Measurements from ENCODE around the gene STEAP1B.

The STEAP1B gene

DNA sequence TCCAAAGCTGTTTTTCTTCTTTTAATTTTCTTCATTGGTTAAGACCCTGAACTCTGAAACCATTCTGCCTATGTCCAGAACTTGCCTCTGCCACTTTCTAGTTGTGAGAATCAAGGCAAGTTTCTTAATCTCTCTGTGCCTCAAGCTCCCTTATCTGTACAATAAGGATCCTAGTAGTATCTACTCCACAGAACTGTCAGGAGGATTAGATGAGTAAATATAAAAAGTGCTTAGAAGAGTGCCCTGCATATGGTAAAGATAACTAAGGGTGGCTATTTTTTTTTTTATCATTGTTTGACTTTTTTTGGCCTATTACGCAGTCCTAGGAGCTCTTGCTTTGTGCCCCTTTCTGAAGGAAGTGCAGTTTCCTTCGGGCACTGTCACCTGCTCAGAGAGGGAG is 96.6 kb downstream of the STEAP1B start:
- DNase-seq (ENCODE audit: low read depth in 2 of 2, low spot score in 1 of 2), result no peak

GRCh38 chr7:22402250-22402649 is 97.7 kb downstream of the STEAP1B start:
- no peak for DNase-seq (ENCODE audit: low read depth in 2 of 2, low spot score in 1 of 2)

GRCh38 chr7:22400936-22401553 is 98.9 kb downstream of the STEAP1B start:
- no peak for DNase-seq (ENCODE audit: low read depth in 2 of 2, low spot score in 1 of 2)

GRCh38 chr7:22400150-22400814 is 99.7 kb downstream of the STEAP1B start:
- no peak for DNase-seq (ENCODE audit: low read depth in 2 of 2, low spot score in 1 of 2)

GRCh38 chr7:22399546-22399945 is 100.4 kb downstream of the STEAP1B start:
- DNase-seq (ENCODE audit: low read depth in 2 of 2, low spot score in 1 of 2), result no peak

GRCh38 chr7:22399091-22399490 is 100.9 kb downstream of the STEAP1B start:
- DNase-seq (ENCODE audit: low read depth in 2 of 2, low spot score in 1 of 2), result no peak

DNA sequence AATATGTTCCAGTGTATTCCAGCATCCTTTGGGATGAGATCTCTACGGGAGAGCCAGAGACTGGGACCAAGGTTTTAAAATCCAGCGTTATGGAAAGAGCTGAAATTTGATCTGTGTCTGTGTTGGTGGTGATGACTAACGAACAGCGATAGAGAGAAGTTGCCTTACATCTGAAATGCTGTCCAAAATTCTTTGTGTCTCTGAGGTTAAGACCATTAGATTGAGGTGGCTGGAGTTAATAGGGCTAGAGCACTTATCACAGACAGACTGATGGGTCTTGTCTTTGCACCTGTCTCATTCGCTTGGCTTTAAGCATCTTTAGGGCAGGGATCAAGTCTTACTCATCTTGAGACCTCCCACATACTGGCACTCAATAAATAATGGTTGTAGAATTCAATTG is 102.0 kb downstream of the STEAP1B start:
- DNase-seq (ENCODE audit: low read depth in 2 of 2, low spot score in 1 of 2), result no peak

DNA sequence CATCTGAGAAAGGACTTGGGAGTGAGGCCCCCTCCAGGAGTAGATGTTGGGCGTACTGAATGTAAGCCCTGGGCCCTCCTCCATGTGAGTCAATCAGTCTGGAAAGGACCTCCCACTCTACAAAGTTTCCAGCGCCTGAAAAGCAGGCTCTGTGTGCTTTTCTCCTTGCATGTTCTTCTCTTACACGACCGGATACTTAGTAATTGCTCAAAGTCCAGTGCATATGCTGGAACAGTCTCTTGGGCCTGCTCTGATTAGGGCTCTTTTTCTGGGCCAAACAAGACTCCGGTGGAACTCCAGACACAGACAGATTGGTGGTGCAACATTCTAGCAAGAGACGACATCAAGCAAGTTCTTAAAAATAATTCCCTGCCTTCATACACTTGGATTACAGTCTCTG is 104.8 kb downstream of the STEAP1B start:
- no peak for DNase-seq (ENCODE audit: low read depth in 2 of 2, low spot score in 1 of 2)

DNA sequence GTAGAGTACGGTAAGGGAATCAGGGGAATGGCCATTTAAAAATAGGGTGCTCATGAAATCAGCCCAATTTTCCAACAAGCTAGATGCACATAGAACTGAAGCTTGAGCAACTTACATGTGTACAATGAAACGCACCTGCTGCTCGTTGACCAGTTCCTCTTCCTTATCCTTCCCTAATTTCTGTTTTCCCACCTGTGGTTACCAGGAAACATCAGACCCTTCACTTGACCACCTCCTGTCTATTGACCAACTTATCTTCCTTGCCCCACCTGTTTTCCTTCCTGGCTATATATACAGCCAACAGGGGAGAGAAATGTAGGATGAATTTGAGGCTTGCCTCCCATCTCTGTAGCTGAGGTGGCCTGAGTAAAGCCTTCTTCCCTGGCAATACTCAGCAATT is 105.2 kb downstream of the STEAP1B start:
- DNase-seq (ENCODE audit: low read depth in 2 of 2, low spot score in 1 of 2), result no peak

DNA sequence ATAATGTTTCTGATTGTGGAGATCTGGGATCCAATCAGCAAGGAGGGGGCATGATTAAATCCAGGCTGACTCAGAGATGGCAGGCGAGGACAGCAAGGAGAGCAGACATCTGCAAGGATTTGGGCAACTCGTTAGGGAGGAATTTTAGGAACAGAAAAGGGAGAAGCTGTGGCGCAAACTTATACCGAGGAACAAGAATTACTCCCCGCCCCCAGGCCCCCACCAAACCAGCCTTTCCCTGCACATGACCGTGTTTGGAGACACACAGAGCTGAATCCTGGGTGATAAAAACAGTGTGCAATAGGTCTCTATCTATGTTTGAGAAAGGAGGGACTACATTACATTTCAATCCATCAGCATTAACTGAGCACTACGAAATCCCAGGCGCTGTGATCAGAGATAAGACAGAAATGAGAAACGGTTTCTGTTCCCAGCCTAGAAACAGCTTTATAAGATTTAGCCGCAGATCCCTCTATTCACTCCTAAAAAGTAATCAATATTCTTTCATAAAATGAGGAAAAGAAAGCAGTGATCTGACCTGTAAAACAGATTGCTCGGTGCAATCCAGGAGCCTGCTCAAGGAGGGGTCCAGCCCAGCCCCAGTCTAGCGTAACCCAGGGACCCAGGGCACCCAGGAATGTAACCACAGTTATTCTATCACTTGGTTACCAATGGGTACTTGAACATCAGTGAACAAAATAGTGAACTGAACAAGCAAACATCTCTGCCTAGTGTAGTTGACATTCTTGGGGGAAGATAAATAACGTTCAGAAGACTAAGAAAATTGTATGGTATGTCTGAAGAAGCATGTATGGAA is 105.9 kb downstream of the STEAP1B start:
- DNase-seq (ENCODE audit: low read depth in 2 of 2, low spot score in 1 of 2), result no peak

DNA sequence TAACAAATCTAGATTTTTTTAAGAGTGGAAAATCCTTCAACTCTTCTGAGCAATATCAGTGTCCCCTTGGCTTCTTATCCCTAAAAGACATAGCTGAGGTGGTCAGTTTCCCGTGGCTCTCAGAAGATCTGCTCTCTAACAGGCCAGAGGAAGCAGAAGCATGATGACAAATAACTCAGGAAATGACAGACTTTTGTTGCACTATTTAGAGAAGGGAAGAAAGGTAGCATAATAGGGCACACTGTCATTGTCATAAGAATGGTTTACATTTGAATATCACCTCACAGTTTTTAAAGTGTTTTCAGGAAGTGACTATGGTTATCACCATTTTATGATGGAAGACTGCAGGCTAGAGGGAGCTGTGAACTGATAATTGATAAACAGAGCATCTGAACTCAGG is 109.5 kb downstream of the STEAP1B start:
- DNase-seq (ENCODE audit: low read depth in 2 of 2, low spot score in 1 of 2), result no peak

DNA sequence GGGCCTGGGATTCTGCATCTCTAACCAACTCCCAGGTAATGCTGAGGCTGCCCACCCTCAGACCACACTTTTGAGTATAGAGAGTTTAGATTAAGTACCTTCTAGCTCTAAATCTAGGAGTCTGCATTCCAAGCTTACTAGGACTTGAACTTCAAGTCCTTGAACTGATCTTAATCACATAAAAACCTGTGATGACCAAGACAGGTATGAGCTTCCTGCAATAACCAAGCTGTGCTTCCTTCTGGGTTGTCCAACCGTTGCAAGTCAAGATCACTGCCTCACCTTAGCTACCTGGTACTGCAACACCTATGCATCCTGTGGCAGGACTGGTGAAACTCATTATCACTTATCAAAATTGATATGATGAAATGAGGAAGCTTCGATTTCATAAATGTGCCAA is 110.1 kb downstream of the STEAP1B start:
- no peak for DNase-seq (ENCODE audit: low read depth in 2 of 2, low spot score in 1 of 2)

- no peak for DNase-seq (ENCODE audit: low read depth in 2 of 2, low spot score in 1 of 2)
Observed at GRCh38 chr7:22387583-22387982, 112.4 kb downstream of the STEAP1B start.

GRCh38 chr7:22386865-22387264 is 113.1 kb downstream of the STEAP1B start:
- no peak for DNase-seq (ENCODE audit: low read depth in 2 of 2, low spot score in 1 of 2)

DNA sequence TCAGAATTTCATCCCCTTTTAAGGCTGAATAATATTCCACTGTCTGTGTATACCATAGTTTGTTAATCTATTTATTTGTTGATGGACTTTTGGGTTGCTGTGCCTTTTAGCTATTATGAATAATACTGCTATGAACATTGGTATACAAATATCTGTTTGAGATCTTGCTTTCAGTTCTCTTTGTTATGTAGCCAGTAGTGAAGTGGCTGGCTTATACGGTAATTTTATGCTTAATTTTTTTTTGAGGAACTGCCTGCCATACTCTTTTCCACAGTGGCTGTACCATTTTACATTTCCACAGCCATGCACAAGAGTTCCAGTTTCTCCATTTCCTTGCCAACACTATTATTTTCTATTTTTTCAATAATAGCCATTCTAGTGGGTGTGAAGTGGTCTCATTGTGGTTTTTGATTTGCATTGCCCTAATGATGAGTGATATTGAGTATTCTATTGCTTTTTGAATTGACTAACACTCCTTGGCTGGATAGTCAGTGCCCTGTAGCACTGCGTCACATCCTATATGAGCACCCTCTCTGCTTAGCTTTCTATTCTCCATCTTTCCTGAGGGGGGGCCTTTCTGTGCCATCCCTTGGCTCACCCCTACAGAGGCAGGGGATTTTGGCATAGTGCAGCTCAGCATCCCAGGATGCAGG is 113.7 kb downstream of the STEAP1B start:
- DNase-seq (ENCODE audit: low read depth in 2 of 2, low spot score in 1 of 2), result no peak

- DNase-seq (ENCODE audit: low read depth in 2 of 2, low spot score in 1 of 2), result no peak
Observed at GRCh38 chr7:22385326-22385725, 114.7 kb downstream of the STEAP1B start.

- no peak for DNase-seq (ENCODE audit: low read depth in 2 of 2, low spot score in 1 of 2)
Observed at GRCh38 chr7:22380333-22380732, 119.7 kb downstream of the STEAP1B start.

DNA sequence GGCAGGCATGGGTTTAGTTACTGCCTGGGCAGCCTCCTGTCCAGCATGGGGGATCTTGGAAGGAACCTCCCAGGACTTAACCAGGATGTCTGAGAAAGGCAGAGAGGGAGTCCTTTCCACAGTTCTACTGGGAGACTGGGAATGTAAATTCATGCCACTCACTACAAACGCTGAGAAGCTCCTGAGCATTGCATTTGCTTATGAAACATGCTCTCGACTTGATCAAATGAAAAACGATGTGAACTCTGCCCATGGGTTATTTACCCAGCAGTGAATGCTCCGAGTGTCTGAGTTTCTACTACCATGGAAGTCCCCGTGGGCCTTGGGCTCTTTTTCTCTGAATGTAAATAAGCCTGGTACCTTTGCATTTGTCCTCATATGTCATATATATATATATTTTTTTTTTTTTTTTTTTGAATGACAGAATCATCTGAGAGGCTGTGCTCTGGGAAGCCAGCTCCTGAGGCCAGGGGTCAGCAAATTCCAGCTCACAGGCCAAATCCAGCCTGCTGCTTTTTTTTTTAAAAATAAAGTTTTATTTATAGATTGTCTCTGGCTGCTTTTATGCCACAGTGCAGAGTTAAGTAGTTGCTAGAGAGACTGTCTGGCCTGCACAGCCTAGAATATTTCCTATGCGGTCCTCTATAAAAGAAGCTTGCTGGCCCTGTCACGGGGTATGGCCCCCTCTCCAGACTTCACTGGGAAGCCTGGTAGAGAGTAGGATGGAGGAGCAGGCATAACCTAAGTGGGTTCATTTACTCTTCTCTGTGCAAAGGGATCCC is 121.6 kb downstream of the STEAP1B start:
- no peak for DNase-seq (ENCODE audit: low read depth in 2 of 2, low spot score in 1 of 2)

DNA sequence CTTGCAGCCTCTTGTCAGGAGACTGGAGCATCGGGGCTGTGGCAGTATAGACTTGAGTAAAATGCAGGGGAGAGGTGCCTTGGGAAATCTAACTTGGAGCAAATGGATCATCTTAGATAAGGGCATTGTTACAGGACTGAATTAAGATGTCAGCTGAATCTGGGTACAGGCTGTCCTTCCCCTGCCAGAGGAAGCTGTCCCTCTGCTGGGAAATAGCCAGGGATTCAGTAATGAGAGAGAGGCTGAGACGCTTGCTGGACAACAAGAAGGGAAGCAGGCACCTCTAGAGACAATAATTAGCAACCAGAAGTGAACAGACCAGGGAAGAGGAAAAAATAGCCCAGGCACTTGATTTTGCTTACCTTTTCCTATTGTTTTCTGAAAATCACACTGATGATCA is 122.3 kb downstream of the STEAP1B start:
- no peak for DNase-seq (ENCODE audit: low read depth in 2 of 2, low spot score in 1 of 2)

- DNase-seq (ENCODE audit: low read depth in 2 of 2, low spot score in 1 of 2), result no peak
Observed at GRCh38 chr7:22375359-22376048, 124.5 kb downstream of the STEAP1B start.

All from stimulated activated CD8-positive, alpha-beta memory T cell treated with anti-CD3 and anti-CD28 coated beads, Interleukin-4, amount 100 ng/mL, for 1 hour (primary cell).